HG03039 (cell line): ENCODE results near the gene PLRG1.

Experiments
- ATAC-seq: cut with Tn5 transposase; IDR thresholded peaks from one replicate; pipeline ENCODE4 v1.9.1; 2021; ENCODE audit warnings: mild to moderate bottlenecking, moderate library complexity; ENCODE audit not compliant: unreplicated experiment

PLRG1 gene

GRCh38 chr4:154521607-154522006 is 28.6 kb downstream of the PLRG1 start:
- no peak for ATAC-seq

GRCh38 chr4:154519214-154519613 is 31.0 kb downstream of the PLRG1 start:
- ATAC-seq: no peak

GRCh38 chr4:154517591-154517990 is 32.6 kb downstream of the PLRG1 start:
- ATAC-seq: no peak

- ATAC-seq: no peak
These were observed 33.7 kb downstream of the PLRG1 start for GRCh38 chr4:154516318-154517029.

GRCh38 chr4:154511981-154512380 is 38.2 kb downstream of the PLRG1 start:
- no peak for ATAC-seq

- ATAC-seq: no peak
These were observed 38.7 kb downstream of the PLRG1 start for GRCh38 chr4:154511548-154511947.

- no peak for ATAC-seq
These were observed 43.0 kb downstream of the PLRG1 start for GRCh38 chr4:154507156-154507555.

- no peak for ATAC-seq
These were observed 43.9 kb downstream of the PLRG1 start for GRCh38 chr4:154506253-154506652.

GRCh38 chr4:154503598-154503997 is 46.6 kb downstream of the PLRG1 start:
- no peak for ATAC-seq

- no peak for ATAC-seq
These were observed 48.1 kb downstream of the PLRG1 start for GRCh38 chr4:154502111-154502510.

GRCh38 chr4:154497889-154498288 is 52.3 kb downstream of the PLRG1 start:
- ATAC-seq: no peak

GRCh38 chr4:154495867-154496266 is 54.3 kb downstream of the PLRG1 start:
- ATAC-seq: no peak

- no peak for ATAC-seq
These were observed 57.9 kb downstream of the PLRG1 start for GRCh38 chr4:154492288-154492687.

- ATAC-seq: no peak
These were observed 58.6 kb downstream of the PLRG1 start, which contains the start of gene DCHS2 for GRCh38 chr4:154491341-154492271. TSS of gene DCHS2 (minus strand) at chr4:154491799. CDS start at chr4:154491355, 444 bp downstream.

GRCh38 chr4:154490583-154491340 is 59.4 kb downstream of the PLRG1 start:
- ATAC-seq: no peak

- ATAC-seq: no peak
These were observed 60.0 kb downstream of the PLRG1 start for GRCh38 chr4:154490234-154490582.

- no peak for ATAC-seq
These were observed 60.5 kb downstream of the PLRG1 start for GRCh38 chr4:154489558-154490233.

- no peak for ATAC-seq
These were observed 63.1 kb downstream of the PLRG1 start for GRCh38 chr4:154487145-154487544.

- ATAC-seq: peak; percentile 95
These were observed 65.0 kb downstream of the PLRG1 start for GRCh38 chr4:154485127-154485773.
